Measurements from ENCODE around the gene OR10Z1.

Gene OR10Z1

GRCh38 chr1:158604968-158605367 is at the start of gene OR10Z1:
TSS of gene OR10Z1 (plus strand) at chr1:158605268. CDS start at chr1:158606439, 1,171 bp downstream.
- in situ Hi-C loops (cut with MboI; ENCODE audit: low sequenced_read_pairs) = no loop called here
- Histone ChIP-seq H3K4me3 (no peak within 1 kb of the TSS), H3K4me1 (no peaks in the 10 kb centered on the region), H3K9me3 (no peaks in the 10 kb centered on the region), H3K27me3 (ENCODE audit: low read depth) (no peaks in the 10 kb centered on the region), H3K36me3 (replicated peaks) (no peaks in the 10 kb centered on the region)
- DNase-seq (ENCODE audit: low spot score in 2 of 2) = no peak

DNA sequence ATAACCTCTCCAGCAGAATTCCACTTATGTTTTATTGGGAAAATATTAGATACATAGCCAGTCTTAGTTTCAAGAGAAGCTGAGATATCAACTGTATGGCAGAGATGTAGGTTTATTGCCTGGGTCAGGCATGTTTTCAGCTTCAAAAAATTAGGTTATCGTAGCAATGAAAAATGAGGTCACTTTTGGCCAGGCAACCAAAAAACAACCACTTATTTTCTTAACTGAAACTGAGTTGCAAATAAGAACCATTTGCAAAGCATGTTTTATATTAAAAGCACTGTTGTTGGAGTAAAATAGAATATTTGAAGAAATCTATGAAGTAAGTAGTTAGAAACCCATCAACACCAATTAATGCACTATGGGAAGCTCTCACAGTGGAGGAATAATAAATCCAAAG is 45.4 kb upstream of the OR10Z1 start:
- H3K4me1 ChIP-seq = no peaks in the 10 kb centered on the region
- no peaks in the 10 kb centered on the region for H3K27me3 ChIP-seq (ENCODE audit: low read depth)
- H3K9me3 ChIP-seq = no peaks in the 10 kb centered on the region
- H3K36me3 ChIP-seq (replicated peaks) = no peaks in the 10 kb centered on the region
- H3K4me3 ChIP-seq = no peak overlapping the region
- in situ Hi-C loops (cut with MboI; ENCODE audit: low sequenced_read_pairs) = no loop called here
- DNase-seq (ENCODE audit: low spot score in 2 of 2) = no peak

- Histone ChIP-seq H3K36me3 (replicated peaks) (no peaks in the 10 kb centered on the region), H3K4me1 (no peaks in the 10 kb centered on the region), H3K4me3 (no peak overlapping the region), H3K9me3 (no peaks in the 10 kb centered on the region), H3K27me3 (ENCODE audit: low read depth) (no peaks in the 10 kb centered on the region)
- no peak for DNase-seq (ENCODE audit: low spot score in 2 of 2)
- in situ Hi-C loops (cut with MboI; ENCODE audit: low sequenced_read_pairs) = no loop called here
Measured at GRCh38 chr1:158563853-158564252, 41.2 kb upstream of the OR10Z1 start.

DNA sequence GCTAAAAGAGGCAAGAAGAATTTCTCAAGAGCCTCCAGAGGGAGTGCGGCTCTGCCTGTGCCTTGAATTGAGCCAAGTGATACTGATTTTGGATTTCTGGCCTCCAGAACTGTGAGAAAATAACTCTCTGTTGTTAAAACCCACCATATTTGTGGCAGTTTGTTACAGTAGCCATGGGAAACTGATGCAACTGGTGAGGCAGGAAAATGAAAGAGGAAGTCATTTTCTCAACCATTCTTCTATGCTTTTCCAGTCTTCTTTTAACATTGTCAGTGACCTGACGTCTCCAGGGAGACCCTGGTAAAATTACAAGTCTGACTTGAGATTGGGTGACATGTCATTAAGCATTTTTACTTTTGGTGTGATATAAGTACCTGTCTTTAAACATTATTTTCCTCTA is 40.5 kb upstream of the OR10Z1 start:
- H3K4me3 ChIP-seq = no peak overlapping the region
- no peaks in the 10 kb centered on the region for H3K9me3 ChIP-seq
- H3K27me3 ChIP-seq (ENCODE audit: low read depth) = no peaks in the 10 kb centered on the region
- no peaks in the 10 kb centered on the region for H3K4me1 ChIP-seq
- H3K36me3 ChIP-seq (replicated peaks) = no peaks in the 10 kb centered on the region
- in situ Hi-C loops (cut with MboI; ENCODE audit: low sequenced_read_pairs) = no loop called here
- no peak for DNase-seq (ENCODE audit: low spot score in 2 of 2)

DNA sequence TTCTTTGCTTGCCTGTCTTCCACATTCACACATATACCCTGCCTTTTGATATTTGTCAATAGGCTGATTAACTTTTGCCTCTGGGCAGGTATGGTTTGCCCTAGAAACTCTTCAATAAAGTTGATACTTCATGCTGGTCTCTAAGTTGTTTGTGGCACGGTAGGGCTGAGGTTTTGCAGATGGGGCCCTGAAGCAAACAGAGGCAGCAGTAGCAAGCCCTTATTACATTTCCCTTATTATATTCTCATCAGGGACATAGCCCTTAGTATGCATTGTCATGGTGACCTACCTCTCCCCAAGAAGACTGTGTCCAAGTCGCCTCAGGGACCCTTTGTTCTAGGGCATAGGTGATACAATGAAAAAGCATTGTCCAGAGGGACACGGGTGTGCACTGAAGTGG is 34.6 kb upstream of the OR10Z1 start, which contains the start of gene OR6P1:
Gene OR6P1, minus strand, starts transcription at position 101 of the 400 bp plus-strand sequence. CDS start 6,976 bp downstream, outside the sequence.
- in situ Hi-C loops (cut with MboI; ENCODE audit: low sequenced_read_pairs) = no loop called here
- Histone ChIP-seq H3K4me3 (no peak within 1 kb of the TSS), H3K27me3 (ENCODE audit: low read depth) (no peaks in the 10 kb centered on the region), H3K9me3 (no peaks in the 10 kb centered on the region), H3K4me1 (no peaks in the 10 kb centered on the region), H3K36me3 (replicated peaks) (no peaks in the 10 kb centered on the region)
- DNase-seq (ENCODE audit: low spot score in 2 of 2) = no peak

GRCh38 chr1:158572226-158572625 is 32.8 kb upstream of the OR10Z1 start:
- Histone ChIP-seq H3K4me1 (no peaks in the 10 kb centered on the region), H3K4me3 (no peak overlapping the region), H3K36me3 (replicated peaks) (no peaks in the 10 kb centered on the region), H3K9me3 (no peaks in the 10 kb centered on the region), H3K27me3 (ENCODE audit: low read depth) (no peaks in the 10 kb centered on the region)
- no peak for DNase-seq (ENCODE audit: low spot score in 2 of 2)
- in situ Hi-C loops (cut with MboI; ENCODE audit: low sequenced_read_pairs) = no loop called here

- in situ Hi-C loops (cut with MboI; ENCODE audit: low sequenced_read_pairs) = no loop called here
- Histone ChIP-seq H3K4me3 (no peak overlapping the region), H3K27me3 (ENCODE audit: low read depth) (no peaks in the 10 kb centered on the region), H3K9me3 (no peaks in the 10 kb centered on the region), H3K4me1 (no peaks in the 10 kb centered on the region), H3K36me3 (replicated peaks) (no peaks in the 10 kb centered on the region)
- DNase-seq (ENCODE audit: low spot score in 2 of 2) = no peak
Measured at GRCh38 chr1:158577561-158577960, 27.5 kb upstream of the OR10Z1 start.

GRCh38 chr1:158579733-158580132 is 25.3 kb upstream of the OR10Z1 start, which contains the start of gene OR10X1:
TSS of gene OR10X1 (minus strand) at chr1:158579899. CDS start at chr1:158579899, 0 bp downstream.
- in situ Hi-C loops (cut with MboI; ENCODE audit: low sequenced_read_pairs) = no loop called here
- Histone ChIP-seq H3K36me3 (replicated peaks) (no peaks in the 10 kb centered on the region), H3K4me3 (no peak within 1 kb of the TSS), H3K9me3 (no peaks in the 10 kb centered on the region), H3K27me3 (ENCODE audit: low read depth) (no peaks in the 10 kb centered on the region), H3K4me1 (no peaks in the 10 kb centered on the region)
- no peak for DNase-seq (ENCODE audit: low spot score in 2 of 2)

GRCh38 chr1:158583962-158584361 is 21.1 kb upstream of the OR10Z1 start:
- H3K9me3 ChIP-seq = no peaks in the 10 kb centered on the region
- in situ Hi-C loops (cut with MboI; ENCODE audit: low sequenced_read_pairs) = no loop called here

GRCh38 chr1:158586942-158587341 is 18.1 kb upstream of the OR10Z1 start:
- in situ Hi-C loops (cut with MboI; ENCODE audit: low sequenced_read_pairs) = no loop called here

More at GRCh38 chr1:158583962-158584361, 21.1 kb upstream of the OR10Z1 start:
- H3K4me3 ChIP-seq = no peak overlapping the region
- no peaks in the 10 kb centered on the region for H3K36me3 ChIP-seq (replicated peaks)
- H3K4me1 ChIP-seq = no peaks in the 10 kb centered on the region
- no peaks in the 10 kb centered on the region for H3K27me3 ChIP-seq (ENCODE audit: low read depth)
- no peak for DNase-seq (ENCODE audit: low spot score in 2 of 2)

DNA sequence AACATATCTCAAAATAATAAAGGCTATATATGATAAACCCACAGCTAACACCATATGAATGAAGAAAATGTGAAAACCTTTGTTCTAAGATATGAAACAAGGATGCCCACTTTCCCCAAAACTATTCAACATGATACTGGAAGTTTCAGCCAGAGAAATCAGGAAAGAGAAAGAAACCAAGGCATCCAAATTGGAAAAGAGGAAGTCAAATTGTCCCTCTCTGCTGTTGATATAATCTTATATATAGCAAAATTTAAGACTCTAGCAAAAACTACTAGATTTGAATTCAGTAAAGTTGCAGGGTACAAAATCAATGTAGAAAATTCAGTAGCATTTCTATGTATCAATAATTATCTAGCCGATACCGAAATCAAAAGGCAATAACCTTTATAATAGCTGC is 4.3 kb upstream of the OR10Z1 start:
- no peaks in the 10 kb centered on the region for H3K27me3 ChIP-seq (ENCODE audit: low read depth)
- no peaks in the 10 kb centered on the region for H3K4me1 ChIP-seq
- H3K36me3 ChIP-seq (replicated peaks) = no peaks in the 10 kb centered on the region
- no peak for DNase-seq (ENCODE audit: low spot score in 2 of 2)
- no peaks in the 10 kb centered on the region for H3K9me3 ChIP-seq
- no peak overlapping the region for H3K4me3 ChIP-seq
- in situ Hi-C loops (cut with MboI; ENCODE audit: low sequenced_read_pairs) = no loop called here

More at GRCh38 chr1:158586942-158587341, 18.1 kb upstream of the OR10Z1 start:
- no peaks in the 10 kb centered on the region for H3K36me3 ChIP-seq (replicated peaks)
- H3K27me3 ChIP-seq (ENCODE audit: low read depth) = no peaks in the 10 kb centered on the region
- no peak overlapping the region for H3K4me3 ChIP-seq
- DNase-seq (ENCODE audit: low spot score in 2 of 2) = no peak
- H3K4me1 ChIP-seq = no peaks in the 10 kb centered on the region
- no peaks in the 10 kb centered on the region for H3K9me3 ChIP-seq

DNA sequence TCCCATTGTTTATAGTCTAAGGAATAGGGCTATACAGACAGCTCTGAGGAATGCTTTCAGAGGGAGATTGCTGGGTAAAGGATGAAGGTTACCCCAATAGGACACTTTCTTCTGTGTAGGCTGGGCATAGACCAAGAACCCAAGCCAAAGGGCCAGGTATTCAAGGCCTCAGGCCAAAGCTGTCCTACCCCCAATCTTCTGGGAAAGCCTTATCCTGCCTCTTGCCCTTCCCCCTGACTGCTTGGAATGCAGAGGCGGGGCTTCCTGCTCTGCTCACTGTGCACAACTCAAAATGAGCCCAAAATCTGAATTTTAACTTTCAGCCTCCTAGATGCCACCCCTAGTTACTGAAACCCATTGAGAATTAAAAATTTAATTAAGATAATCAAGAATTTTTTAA is 2.2 kb downstream of the OR10Z1 start:
- DNase-seq (ENCODE audit: low spot score in 2 of 2) = no peak
- in situ Hi-C loops (cut with MboI; ENCODE audit: low sequenced_read_pairs) = no loop called here
- H3K4me1 ChIP-seq = no peaks in the 10 kb centered on the region

DNA sequence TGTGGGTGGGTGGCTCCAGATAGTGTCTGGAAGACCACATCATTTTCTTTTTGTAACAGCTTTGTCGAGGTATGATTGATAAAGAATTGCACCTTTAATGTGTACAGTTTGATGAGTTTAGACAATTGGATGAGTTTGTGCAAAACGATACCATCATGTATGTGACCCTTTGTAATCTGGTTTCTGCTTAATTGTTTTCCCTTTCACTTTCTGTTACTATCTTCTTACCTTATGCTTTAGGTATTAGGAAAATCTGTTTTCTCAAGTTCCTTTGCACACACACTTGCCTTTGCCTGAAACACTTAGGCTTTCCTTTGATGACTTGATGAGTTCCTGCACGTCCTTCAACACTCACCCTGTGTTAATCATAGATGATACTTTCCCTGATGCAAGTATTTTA is 6.8 kb downstream of the OR10Z1 start:
- in situ Hi-C loops (cut with MboI; ENCODE audit: low sequenced_read_pairs) = no loop called here
- no peaks in the 10 kb centered on the region for H3K4me1 ChIP-seq
- H3K27me3 ChIP-seq (ENCODE audit: low read depth) = no peaks in the 10 kb centered on the region
- no peaks in the 10 kb centered on the region for H3K36me3 ChIP-seq (replicated peaks)
- H3K4me3 ChIP-seq = no peak overlapping the region
- H3K9me3 ChIP-seq = no peaks in the 10 kb centered on the region
- DNase-seq (ENCODE audit: low spot score in 2 of 2) = no peak

More for the DNA sequence above, 2.2 kb downstream of the OR10Z1 start:
- H3K36me3 ChIP-seq (replicated peaks) = no peaks in the 10 kb centered on the region
- H3K27me3 ChIP-seq (ENCODE audit: low read depth) = no peaks in the 10 kb centered on the region
- H3K9me3 ChIP-seq = no peaks in the 10 kb centered on the region
- no peak overlapping the region for H3K4me3 ChIP-seq

- in situ Hi-C loops (cut with MboI; ENCODE audit: low sequenced_read_pairs) = no loop called here
- H3K4me1 ChIP-seq = no peaks in the 10 kb centered on the region
- no peak for DNase-seq (ENCODE audit: low spot score in 2 of 2)
Measured at GRCh38 chr1:158613764-158614163, 8.7 kb downstream of the OR10Z1 start.

GRCh38 chr1:158638146-158638545 is 33.1 kb downstream of the OR10Z1 start:
- no peak for DNase-seq (ENCODE audit: low spot score in 2 of 2)
- in situ Hi-C loops (cut with MboI; ENCODE audit: low sequenced_read_pairs) = no loop called here
- no peak overlapping the region for H3K4me3 ChIP-seq
- no peaks in the 10 kb centered on the region for H3K9me3 ChIP-seq
- H3K27me3 ChIP-seq (ENCODE audit: low read depth) = no peaks in the 10 kb centered on the region
- H3K36me3 ChIP-seq (replicated peaks) = no peaks in the 10 kb centered on the region
- H3K4me1 ChIP-seq = no peaks in the 10 kb centered on the region

More at GRCh38 chr1:158613764-158614163, 8.7 kb downstream of the OR10Z1 start:
- Histone ChIP-seq H3K27me3 (ENCODE audit: low read depth) (no peaks in the 10 kb centered on the region), H3K9me3 (no peaks in the 10 kb centered on the region), H3K4me3 (no peak overlapping the region), H3K36me3 (replicated peaks) (no peaks in the 10 kb centered on the region)
